H9 (cell line): ENCODE results near the gene ACADM. TPM values are rescaled to one million over a fixed set of nuclear protein-coding genes. Genes with fewer than 3 reads are reported as not detected.
A peak's percentile ranks its signal among the peaks of the same experiment; 100 is the strongest.

Experiments used
- DNase-seq: peaks from one replicate; pipeline ENCODE4 v3.0.0-alpha.2; 2017
- H2AFZ ChIP-seq: one replicate; pipeline ENCODE4 v1.6.1; 2013; ENCODE audit warnings: mild to moderate bottlenecking, low read length, control low read depth, moderate library complexity
- H2AK5ac ChIP-seq: 2 replicates; pipeline ENCODE4 v1.6.1; 2013; ENCODE audit warnings: low read length, control low read depth, mixed read lengths; ENCODE audit not compliant: insufficient read length
- H2BK120ac ChIP-seq: one replicate; pipeline ENCODE4 v1.6.1; 2013; ENCODE audit warnings: low read depth, mild to moderate bottlenecking, low read length, control low read depth, inconsistent platforms; ENCODE audit not compliant: poor library complexity, severe bottlenecking
- H2BK12ac ChIP-seq: 2 replicates; pipeline ENCODE4 v1.6.1; 2013; ENCODE audit warnings: low read length, control low read depth, mixed read lengths, low read depth; ENCODE audit not compliant: insufficient read length
- H2BK15ac ChIP-seq: 2 replicates; pipeline ENCODE4 v1.6.1; 2013; ENCODE audit warnings: low read depth, low read length, control low read depth
- H2BK20ac ChIP-seq: one replicate; pipeline ENCODE4 v1.6.1; 2013; ENCODE audit warnings: low read depth, mild to moderate bottlenecking, low read length, control low read depth, inconsistent platforms; ENCODE audit not compliant: poor library complexity, severe bottlenecking
- H2BK5ac ChIP-seq: 2 replicates; pipeline ENCODE4 v1.6.1; 2013; ENCODE audit warnings: low read length, control low read depth, mixed read lengths; ENCODE audit not compliant: insufficient read length
- H3K14ac ChIP-seq: 2 replicates; pipeline ENCODE4 v1.6.1; 2013; ENCODE audit warnings: low read length, control low read depth; ENCODE audit not compliant: insufficient read depth
- H3K18ac ChIP-seq: 2 replicates; pipeline ENCODE4 v1.6.1; 2013; ENCODE audit warnings: low read depth, mild to moderate bottlenecking, mixed read lengths, low read length, control low read depth; ENCODE audit not compliant: insufficient read length
- H3K23ac ChIP-seq: 2 replicates; pipeline ENCODE4 v1.6.1; 2013; ENCODE audit warnings: low read length, control low read depth, mixed read lengths, low read depth; ENCODE audit not compliant: insufficient read length
- H3K23me2 ChIP-seq: 2 replicates; pipeline ENCODE4 v1.6.1; 2013; ENCODE audit warnings: low read depth, mild to moderate bottlenecking, mixed read lengths, low read length, control low read depth; ENCODE audit not compliant: insufficient read length, poor library complexity, severe bottlenecking
- H3K27ac ChIP-seq: 2 replicates; pipeline ENCODE4 v1.5.1; 2013; ENCODE audit warnings: low read length, control low read depth, mixed read lengths, low read depth; ENCODE audit not compliant: insufficient read length
- H3K27me3 ChIP-seq: 2 replicates; pipeline ENCODE4 v1.6.1; 2013; ENCODE audit warnings: low read length, control low read depth, inconsistent platforms; ENCODE audit not compliant: insufficient read depth
- H3K4ac ChIP-seq: 2 replicates; pipeline ENCODE4 v1.6.1; 2013; ENCODE audit warnings: low read depth, mild to moderate bottlenecking, control low read depth, inconsistent platforms, low read length, moderate library complexity
- H3K4me1 ChIP-seq: 2 replicates; pipeline ENCODE4 v1.6.1; 2013; ENCODE audit warnings: low read length, control low read depth, inconsistent platforms; ENCODE audit not compliant: insufficient read depth
- H3K4me2 ChIP-seq: 2 replicates; pipeline ENCODE4 v1.6.1; 2013; ENCODE audit warnings: low read length, control low read depth, mixed read lengths; ENCODE audit not compliant: insufficient read length, insufficient read depth
- H3K56ac ChIP-seq: 2 replicates; pipeline ENCODE4 v1.6.1; 2013; ENCODE audit warnings: low read depth, mild to moderate bottlenecking, mixed read lengths, low read length, control low read depth; ENCODE audit not compliant: insufficient read length
- H3K79me1 ChIP-seq: 2 replicates; pipeline ENCODE4 v1.6.1; 2013; ENCODE audit warnings: low read depth, mild to moderate bottlenecking, moderate library complexity, low read length, control low read depth, inconsistent platforms; ENCODE audit not compliant: insufficient read depth, poor library complexity, severe bottlenecking
- H3K79me2 ChIP-seq: 2 replicates; pipeline ENCODE4 v1.6.1; 2013; ENCODE audit warnings: low read length, control low read depth, inconsistent platforms; ENCODE audit not compliant: insufficient read depth
- H3K9ac ChIP-seq: 2 replicates; pipeline ENCODE4 v1.6.1; 2013; ENCODE audit warnings: low read length, control low read depth, mixed read lengths; ENCODE audit not compliant: insufficient read length; ENCODE audit errors: extremely low read depth
- H3K9me3 ChIP-seq: one replicate; pipeline ENCODE4 v1.6.1; 2013; ENCODE audit warnings: low read depth, low read length, inconsistent platforms; ENCODE audit not compliant: control insufficient read depth
- H3T11ph ChIP-seq: one replicate; pipeline ENCODE4 v1.6.1; 2013; ENCODE audit warnings: mild to moderate bottlenecking, low read length, control low read depth, inconsistent platforms
- H4K20me1 ChIP-seq: one replicate; pipeline ENCODE4 v1.6.1; 2013; ENCODE audit not compliant: control insufficient read depth, insufficient read length, insufficient read depth
- H4K5ac ChIP-seq: 2 replicates; pipeline ENCODE4 v1.6.1; 2013; ENCODE audit warnings: low read depth, mild to moderate bottlenecking, mixed read lengths, low read length, control low read depth; ENCODE audit not compliant: insufficient read length
- H4K8ac ChIP-seq: replicated peaks from 2 replicates; pipeline ENCODE4 v1.6.1; 2013; ENCODE audit warnings: low read length, control low read depth, mixed read lengths, low read depth; ENCODE audit not compliant: insufficient read length
- H4K91ac ChIP-seq: 2 replicates; pipeline ENCODE4 v1.6.1; 2013; ENCODE audit warnings: low read depth, mild to moderate bottlenecking, moderate library complexity, mixed read lengths, low read length, control low read depth; ENCODE audit not compliant: insufficient read length
- H3K27ac Mint-ChIP-seq, 3 experiments: 2 replicates in 2 of 3; 3 replicates in 1 of 3; pipeline ENCODE4 v1.8.0; 2020 to 2021; ENCODE audit warnings: mixed read lengths in 3 of 3, mild to moderate bottlenecking in 1 of 3, moderate library complexity in 1 of 3
- H3K27me3 Mint-ChIP-seq: 2 replicates; pipeline ENCODE4 v1.8.0; 2021; ENCODE audit warnings: low read depth, mild to moderate bottlenecking, moderate library complexity, mixed read lengths
- H3K36me3 Mint-ChIP-seq, 3 experiments: 2 replicates in 2 of 3; 3 replicates in 1 of 3; pipeline ENCODE4 v1.8.0; 2020 to 2021; ENCODE audit warnings: low read depth in 3 of 3, mixed read lengths in 3 of 3; ENCODE audit not compliant: insufficient read depth in 1 of 3
- H3K4me1 Mint-ChIP-seq, 2 experiments: 2 replicates each; pipeline ENCODE4 v1.8.0; 2020; ENCODE audit warnings: mixed read lengths in 2 of 2
- H3K4me3 Mint-ChIP-seq, 2 experiments: 2 replicates in 1 of 2; 3 replicates in 1 of 2; pipeline ENCODE4 v1.8.0; 2020 to 2021; ENCODE audit warnings: mild to moderate bottlenecking in 2 of 2, mixed read lengths in 2 of 2, moderate library complexity in 1 of 2
- H3K9me3 Mint-ChIP-seq, 2 experiments: 2 replicates in 1 of 2; 3 replicates in 1 of 2; pipeline ENCODE4 v1.8.0; 2020; ENCODE audit warnings: mild to moderate bottlenecking in 2 of 2, mixed read lengths in 2 of 2, moderate library complexity in 1 of 2
- CTCF ChIP-seq: fragments of 200-600 bp; sonication (generic); conservative IDR thresholded peaks from 3 replicates; pipeline ENCODE4 v1.8.0; 2021; ENCODE audit warnings: antibody characterized with exemption, mild to moderate bottlenecking
- WGBS: extraction: QIAGEN DNeasy Blood & Tissue Kit; methylation state at CpG from one replicate; pipeline ENCODE4 v1.1.7; 2013; ENCODE audit warnings: missing lambda C conversion rate, low lambda C conversion rate, mixed read lengths; ENCODE audit not compliant: insufficient read length; ENCODE audit errors: extremely low coverage; 5-methylcytosine and 5-hydroxymethylcytosine counted together
- total RNA-seq: library from RNA; stranded (reverse); gene quantifications from 2 replicates; pipeline ENCODE4 v1.2.1, GENCODE V29; 2021

ACADM gene
- total RNA-seq, 1 experiment from 2014 or later = 51.3 TPM

GRCh38 chr1:75791022-75791421 lies 66.5 kb downstream of the ACADM start:
- Histone ChIP-seq H2BK5ac (no peak overlapping the region), H2BK20ac (no peak overlapping the region), H3K56ac (no peak overlapping the region), H3K4ac (no peak overlapping the region), H2BK15ac (no peak overlapping the region), H3K14ac (no peak overlapping the region), H3K79me1 (no peaks in the 10 kb centered on the region), H3K27ac (no peak overlapping the region), H3K23ac (no peak overlapping the region), H3K9ac (no peak overlapping the region), H4K91ac (no peak overlapping the region), H4K20me1 (no peaks in the 10 kb centered on the region), H4K8ac (no peak overlapping the region), H3K27me3 (no peaks in the 10 kb centered on the region), H3K23me2 (peaks cover 5% of the 10 kb centered on the region), H2BK12ac (no peak overlapping the region), H3K79me2 (peaks cover 28% of the 10 kb centered on the region; the same call in 1 of the 2 replicates), H3K4me2 (peak overlapping the region; percentile 41), H3K18ac (no peak overlapping the region), H2AFZ (no peak overlapping the region), H2AK5ac (no peak overlapping the region), H3K4me1 (no peaks in the 10 kb centered on the region), H3K9me3 (no peaks in the 10 kb centered on the region), H2BK120ac (no peak overlapping the region), H3T11ph (no peak overlapping the region), H4K5ac (no peak overlapping the region)
- Mint-ChIP-seq H3K9me3 (no peaks in the 10 kb centered on the region), H3K27ac (peak overlapping the region; percentile 46 to 91 (median 81); a peak in 5 of 7 replicates), H3K4me3 (peak overlapping the region; percentile 47 to 98), H3K27me3 (no peaks in the 10 kb centered on the region), H3K4me1 (peaks cover 32 to 35% of the 10 kb centered on the region in 2 experiments), H3K36me3 (peaks cover 77 to 98% (median 90%) of the 10 kb centered on the region in 3 experiments)
- WGBS = no CpG with 5 or more reads among the region's 1 CpG
- no peak for DNase-seq
- no peak for TF ChIP-seq CTCF
